Liver (tissue), 9 donors: ENCODE measurements around the gene PDE3B. TPM values are rescaled to one million over a fixed set of nuclear protein-coding genes. Genes with fewer than 3 reads are reported as not detected.
A peak's percentile ranks its signal among the peaks of the same experiment; 100 is the strongest.

Source experiments
- DNase-seq: peaks from one replicate; pipeline ENCODE4 v3.0.0-alpha.2; 2017; ENCODE audit warnings: low spot score
- H3K27ac ChIP-seq, 2 donors: one replicate each; pipeline ENCODE4 v1.7.0; 2013; ENCODE audit warnings: inconsistent platforms in 2 of 2, low read length in 2 of 2, control low read depth in 1 of 2, low read depth in 1 of 2, mild to moderate bottlenecking in 1 of 2
- H3K27me3 ChIP-seq, 4 donors: one replicate each; pipeline versions ENCODE4 v1.6.1 to v1.7.0; 2013; ENCODE audit warnings: low read length in 3 of 4, inconsistent platforms in 1 of 4, mild to moderate bottlenecking in 1 of 4, moderate library complexity in 1 of 4; ENCODE audit not compliant: control insufficient read depth in 4 of 4, insufficient read depth in 4 of 4
- H3K36me3 ChIP-seq, 4 donors: one replicate each; pipeline versions ENCODE4 v1.6.1 to v1.7.0; 2013; ENCODE audit warnings: low read length in 3 of 4, mild to moderate bottlenecking in 3 of 4, low read depth in 1 of 4, moderate library complexity in 1 of 4; ENCODE audit not compliant: control insufficient read depth in 4 of 4, insufficient read depth in 3 of 4
- H3K4me1 ChIP-seq, 4 donors: one replicate each; pipeline versions ENCODE4 v1.6.1 to v1.7.0; 2013; ENCODE audit warnings: low read length in 3 of 4, mild to moderate bottlenecking in 3 of 4, moderate library complexity in 1 of 4; ENCODE audit not compliant: control insufficient read depth in 4 of 4, insufficient read depth in 4 of 4
- H3K4me3 ChIP-seq, 3 donors: one replicate each; pipeline versions ENCODE4 v1.6.1 to v1.7.0; 2013; ENCODE audit warnings: low read length in 3 of 3, control low read depth in 1 of 3, low read depth in 1 of 3, mild to moderate bottlenecking in 1 of 3
- H3K9ac ChIP-seq, 2 donors: one replicate each; pipeline ENCODE4 v1.7.0; 2013; ENCODE audit warnings: low read length in 2 of 2, mild to moderate bottlenecking in 2 of 2, moderate library complexity in 2 of 2, control low read depth in 1 of 2, low read depth in 1 of 2
- H3K9me3 ChIP-seq, 4 donors: one replicate each; pipeline versions ENCODE4 v1.6.1 to v1.7.0; 2013; ENCODE audit warnings: low read length in 3 of 4; ENCODE audit not compliant: control insufficient read depth in 4 of 4
- EGR1 ChIP-seq, 2 donors: IDR thresholded peaks; 2 replicates each; pipeline ENCODE4 v1.6.1; 2016 to 2018; ENCODE audit warnings: antibody characterized with exemption in 2 of 2, low read depth in 2 of 2
- FOXA1 ChIP-seq: IDR thresholded peaks from 2 replicates; pipeline ENCODE4 v1.6.1; 2016; ENCODE audit warnings: antibody characterized with exemption
- FOXA2 ChIP-seq: IDR thresholded peaks from 2 replicates; pipeline ENCODE4 v1.6.1; 2016; ENCODE audit warnings: antibody characterized with exemption
- HNF4A ChIP-seq, 2 donors: conservative IDR thresholded peaks; 2 replicates each; pipeline ENCODE4 v1.6.1; 2016; ENCODE audit warnings: antibody characterized with exemption in 2 of 2, mild to moderate bottlenecking in 2 of 2
- HNF4G ChIP-seq: IDR thresholded peaks from 2 replicates; pipeline ENCODE4 v1.6.1; 2016; ENCODE audit warnings: antibody characterized with exemption
- JUND ChIP-seq, 2 donors: IDR thresholded peaks; 2 replicates each; pipeline ENCODE4 v1.6.1; 2016; ENCODE audit warnings: antibody characterized with exemption in 2 of 2
- RAD21 ChIP-seq, 2 donors: IDR thresholded peaks; 2 replicates each; pipeline ENCODE4 v1.6.1; 2016; ENCODE audit warnings: antibody characterized with exemption in 2 of 2, mild to moderate bottlenecking in 2 of 2
- RXRA ChIP-seq, 2 donors: IDR thresholded peaks; 2 replicates each; pipeline ENCODE4 v1.6.1; 2017 to 2018; ENCODE audit warnings: antibody characterized with exemption in 2 of 2, mild to moderate bottlenecking in 1 of 2
- SP1 ChIP-seq: IDR thresholded peaks from 2 replicates; pipeline ENCODE4 v1.6.1; 2018; ENCODE audit warnings: antibody characterized with exemption, mild to moderate bottlenecking
- TAF1 ChIP-seq: conservative IDR thresholded peaks from 2 replicates; pipeline ENCODE4 v1.6.1; 2016; ENCODE audit warnings: antibody characterized with exemption, mild to moderate bottlenecking
- YY1 ChIP-seq: IDR thresholded peaks from 2 replicates; pipeline ENCODE4 v1.6.1; 2016; ENCODE audit warnings: antibody characterized with exemption, mild to moderate bottlenecking
- WGBS: extraction: QIAGEN DNeasy Blood & Tissue Kit; methylation state at CpG from one replicate; pipeline ENCODE4 v1.1.7; 2013; 5-methylcytosine and 5-hydroxymethylcytosine counted together
- polyA plus RNA-seq, 2 donors: library from polyadenylated mRNA; stranded (reverse) in 1 of 2; unstranded in 1 of 2; fragments of 200-250 nt in 1 of 2; fragments of >200 nt in 1 of 2; fragmentation: Nextera tagmentation in 1 of 2; extraction: Ambion mirVana in 1 of 2; gene quantifications; one replicate each; pipeline versions ENCODE4 v1.2.1 to v1.2.3, GENCODE V29; 2013 to 2015
- total RNA-seq, 2 donors: library from RNA; depleted of rRNA; stranded (reverse); fragments of >200 nt; gene quantifications; one replicate each; pipeline ENCODE4 v1.2.3, GENCODE V29; 2014
- TF ChIP-seq, protein P1 (sequence below): IDR thresholded peaks from 2 replicates; pipeline ENCODE4 v1.6.1; 2016; ENCODE audit warnings: antibody characterized with exemption
- TF ChIP-seq, protein P2 (sequence below): fragments of 150-350 bp; IDR thresholded peaks from 2 replicates; pipeline ENCODE4 v1.5.1; 2017; ENCODE audit warnings: improper control_type of control experiment, low read depth, low read length; ENCODE audit not compliant: missing input control
- TF ChIP-seq, protein P3 (sequence below): IDR thresholded peaks from 2 replicates; pipeline ENCODE4 v1.6.1; 2016; ENCODE audit warnings: antibody characterized with exemption
- TF ChIP-seq, protein P4 (sequence below): IDR thresholded peaks from 2 replicates; pipeline ENCODE4 v1.6.1; 2016; ENCODE audit warnings: antibody characterized with exemption
- donor health status: healthy.
- donor health status: healthy.
- donor health status: healthy.
- donor health status: healthy.
- donor health status: healthy.

The PDE3B gene
- total and polyA plus RNA-seq, 4 donors, result 11.3 to 43.1 (median 21.7) TPM

DNA sequence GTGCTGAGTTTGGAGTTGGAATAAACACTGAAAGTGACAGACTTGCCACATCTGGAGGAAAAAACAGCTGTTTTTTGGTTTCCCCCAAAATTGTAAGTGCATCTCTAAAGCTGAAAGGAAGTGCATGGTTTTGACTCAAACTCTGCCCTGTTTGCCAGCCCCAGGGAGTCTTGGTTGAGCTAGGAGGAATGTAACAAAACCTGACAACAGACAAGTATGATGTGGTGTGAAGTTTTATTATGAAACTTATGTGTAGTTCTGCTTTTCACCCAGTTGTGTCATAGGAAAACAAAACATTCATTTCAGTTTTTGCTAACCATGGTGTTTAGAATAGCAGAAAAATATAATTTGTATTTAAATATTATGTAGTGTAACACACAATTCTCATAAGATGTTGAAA is 31.7 kb upstream of the PDE3B start (continued):
- TF ChIP-seq SP1 (no peak), TAF1 (no peak), HNF4G (no peak), EGR1 (IDR thresholded peaks at IDR 0.05; ENCODE audit: low read depth in 2 of 2) (no peak), FOXA1 (no peak)

DNA sequence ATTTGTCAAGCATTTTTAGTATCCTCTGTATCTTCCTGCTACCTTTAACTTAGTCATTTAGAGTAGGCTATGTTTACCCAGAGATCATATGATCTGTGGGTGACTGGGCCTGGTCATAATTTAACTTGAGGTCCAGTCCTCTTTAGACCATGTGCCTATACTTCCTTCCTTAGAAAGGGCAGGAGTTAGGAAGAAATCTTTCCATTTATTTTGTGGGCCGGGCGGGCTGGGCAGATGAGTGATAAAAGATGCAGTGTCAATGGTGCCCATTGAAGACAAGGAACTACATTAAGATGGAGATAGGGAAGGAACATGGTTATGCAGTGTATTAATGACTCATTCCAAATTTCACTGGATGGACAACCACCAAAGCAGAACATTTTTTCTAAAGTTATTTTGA is 30.9 kb upstream of the PDE3B start:
- Histone ChIP-seq H3K4me1 (peaks cover 0 to 25% (median 7%) of the 10 kb centered on the region in 4 donors), H3K9ac (no peak overlapping the region), H3K9me3 (no peaks in the 10 kb centered on the region), H3K36me3 (no peaks in the 10 kb centered on the region), H3K4me3 (no peak overlapping the region), H3K27ac (no peak overlapping the region), H3K27me3 (no peaks in the 10 kb centered on the region)
- peak in 1 of 2 donors; percentile 16 for TF ChIP-seq HNF4A (conservative IDR thresholded peaks at IDR 0.05)
- no peak for TF ChIP-seq EGR1 (IDR thresholded peaks at IDR 0.05; ENCODE audit: low read depth in 2 of 2)
- TF ChIP-seq JUND (IDR thresholded peaks at IDR 0.05), result no peak
- TF ChIP-seq, protein P1, sequence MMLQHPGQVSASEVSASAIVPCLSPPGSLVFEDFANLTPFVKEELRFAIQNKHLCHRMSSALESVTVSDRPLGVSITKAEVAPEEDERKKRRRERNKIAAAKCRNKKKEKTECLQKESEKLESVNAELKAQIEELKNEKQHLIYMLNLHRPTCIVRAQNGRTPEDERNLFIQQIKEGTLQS, result no peak
- no peak for TF ChIP-seq SP1
- TF ChIP-seq, protein P2, sequence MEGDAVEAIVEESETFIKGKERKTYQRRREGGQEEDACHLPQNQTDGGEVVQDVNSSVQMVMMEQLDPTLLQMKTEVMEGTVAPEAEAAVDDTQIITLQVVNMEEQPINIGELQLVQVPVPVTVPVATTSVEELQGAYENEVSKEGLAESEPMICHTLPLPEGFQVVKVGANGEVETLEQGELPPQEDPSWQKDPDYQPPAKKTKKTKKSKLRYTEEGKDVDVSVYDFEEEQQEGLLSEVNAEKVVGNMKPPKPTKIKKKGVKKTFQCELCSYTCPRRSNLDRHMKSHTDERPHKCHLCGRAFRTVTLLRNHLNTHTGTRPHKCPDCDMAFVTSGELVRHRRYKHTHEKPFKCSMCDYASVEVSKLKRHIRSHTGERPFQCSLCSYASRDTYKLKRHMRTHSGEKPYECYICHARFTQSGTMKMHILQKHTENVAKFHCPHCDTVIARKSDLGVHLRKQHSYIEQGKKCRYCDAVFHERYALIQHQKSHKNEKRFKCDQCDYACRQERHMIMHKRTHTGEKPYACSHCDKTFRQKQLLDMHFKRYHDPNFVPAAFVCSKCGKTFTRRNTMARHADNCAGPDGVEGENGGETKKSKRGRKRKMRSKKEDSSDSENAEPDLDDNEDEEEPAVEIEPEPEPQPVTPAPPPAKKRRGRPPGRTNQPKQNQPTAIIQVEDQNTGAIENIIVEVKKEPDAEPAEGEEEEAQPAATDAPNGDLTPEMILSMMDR, result no peak
- TF ChIP-seq TAF1, result no peak
- TF ChIP-seq, protein P3, sequence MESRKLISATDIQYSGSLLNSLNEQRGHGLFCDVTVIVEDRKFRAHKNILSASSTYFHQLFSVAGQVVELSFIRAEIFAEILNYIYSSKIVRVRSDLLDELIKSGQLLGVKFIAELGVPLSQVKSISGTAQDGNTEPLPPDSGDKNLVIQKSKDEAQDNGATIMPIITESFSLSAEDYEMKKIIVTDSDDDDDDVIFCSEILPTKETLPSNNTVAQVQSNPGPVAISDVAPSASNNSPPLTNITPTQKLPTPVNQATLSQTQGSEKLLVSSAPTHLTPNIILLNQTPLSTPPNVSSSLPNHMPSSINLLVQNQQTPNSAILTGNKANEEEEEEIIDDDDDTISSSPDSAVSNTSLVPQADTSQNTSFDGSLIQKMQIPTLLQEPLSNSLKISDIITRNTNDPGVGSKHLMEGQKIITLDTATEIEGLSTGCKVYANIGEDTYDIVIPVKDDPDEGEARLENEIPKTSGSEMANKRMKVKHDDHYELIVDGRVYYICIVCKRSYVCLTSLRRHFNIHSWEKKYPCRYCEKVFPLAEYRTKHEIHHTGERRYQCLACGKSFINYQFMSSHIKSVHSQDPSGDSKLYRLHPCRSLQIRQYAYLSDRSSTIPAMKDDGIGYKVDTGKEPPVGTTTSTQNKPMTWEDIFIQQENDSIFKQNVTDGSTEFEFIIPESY, result no peak
- TF ChIP-seq RXRA (IDR thresholded peaks at IDR 0.05), result peak in 1 of 2 donors; percentile 25
- peak; percentile 66 for TF ChIP-seq FOXA2
- TF ChIP-seq, protein P4, sequence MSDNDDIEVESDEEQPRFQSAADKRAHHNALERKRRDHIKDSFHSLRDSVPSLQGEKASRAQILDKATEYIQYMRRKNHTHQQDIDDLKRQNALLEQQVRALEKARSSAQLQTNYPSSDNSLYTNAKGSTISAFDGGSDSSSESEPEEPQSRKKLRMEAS, result peak; percentile 22
- TF ChIP-seq YY1, result no peak
- TF ChIP-seq RAD21 (IDR thresholded peaks at IDR 0.05), result peak in 1 of 2 donors; percentile 7
- no peak for DNase-seq
- 88% methylated on average over 2 of the region's 2 CpGs for WGBS

DNA sequence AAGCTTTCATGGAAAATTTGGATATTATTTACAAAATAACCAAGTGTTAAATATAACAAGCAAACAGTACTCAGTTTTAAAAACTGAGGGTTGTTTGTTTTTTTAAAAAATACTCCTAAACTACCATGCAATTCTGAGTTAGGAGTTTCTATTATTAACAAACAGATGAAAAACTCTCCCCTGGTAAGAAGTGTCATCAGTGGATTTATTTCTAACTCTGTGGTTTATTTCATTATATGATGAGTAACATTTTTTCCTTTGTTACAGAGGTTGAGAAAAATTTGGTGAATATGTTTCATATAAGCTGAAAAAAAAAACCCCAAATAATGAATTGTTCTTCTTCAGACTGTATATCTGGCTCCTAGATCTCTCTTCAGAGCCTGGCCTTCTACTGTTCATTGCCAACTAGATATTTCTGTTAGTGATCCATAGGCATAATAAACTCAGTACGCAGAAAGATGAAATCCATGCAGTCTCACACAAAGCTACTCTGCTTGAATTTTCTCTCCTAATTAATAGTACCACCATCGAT is 29.4 kb upstream of the PDE3B start:
- no peak for DNase-seq
- WGBS, result 98% methylated on average over 2 of the region's 2 CpGs

More for the DNA sequence above, 29.4 kb upstream of the PDE3B start:
- Histone ChIP-seq H3K27me3 (no peaks in the 10 kb centered on the region), H3K4me3 (no peak overlapping the region), H3K36me3 (no peaks in the 10 kb centered on the region), H3K9me3 (no peaks in the 10 kb centered on the region), H3K9ac (no peak overlapping the region), H3K4me1 (peaks cover 3 to 38% (median 17%) of the 10 kb centered on the region in 4 donors), H3K27ac (no peak overlapping the region)
- TF ChIP-seq YY1 (no peak), RXRA (IDR thresholded peaks at IDR 0.05) (no peak), HNF4G (no peak)
